G401.6 (cell line): ENCODE measurements around the gene DENND2A.
"Not testable (repeated sequence)": the region's sequence is repeated elsewhere in the genome, so short reads cannot be mapped to it uniquely, and the experiment has no call there.

Experiments
- FAIRE-seq: peaks from 2 replicates; lab custom pipeline; 2012; peaks lifted over from hg19 to GRCh38; lab: Jason Lieb, UNC

The DENND2A gene

DNA sequence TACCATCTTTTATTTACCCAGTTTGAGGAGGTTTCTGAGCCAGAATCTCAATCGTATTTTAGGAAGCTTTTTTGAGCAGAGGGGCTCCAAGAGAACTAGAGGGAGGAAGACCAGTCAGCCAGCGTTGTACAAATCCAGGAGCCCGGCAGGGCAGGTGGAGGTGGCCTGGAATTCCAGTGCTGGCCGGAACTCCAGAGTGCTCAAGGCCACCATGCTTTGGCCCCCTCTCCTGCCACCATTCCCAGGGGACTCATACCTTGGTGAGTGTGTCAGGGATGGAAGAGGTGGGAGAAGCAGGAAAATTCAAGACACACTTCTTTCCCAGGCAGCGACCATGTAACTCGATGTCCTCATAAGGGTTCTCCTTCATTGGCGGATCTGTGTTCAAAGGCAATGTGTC is 55.3 kb downstream of the DENND2A start:
- FAIRE-seq: no peak

DNA sequence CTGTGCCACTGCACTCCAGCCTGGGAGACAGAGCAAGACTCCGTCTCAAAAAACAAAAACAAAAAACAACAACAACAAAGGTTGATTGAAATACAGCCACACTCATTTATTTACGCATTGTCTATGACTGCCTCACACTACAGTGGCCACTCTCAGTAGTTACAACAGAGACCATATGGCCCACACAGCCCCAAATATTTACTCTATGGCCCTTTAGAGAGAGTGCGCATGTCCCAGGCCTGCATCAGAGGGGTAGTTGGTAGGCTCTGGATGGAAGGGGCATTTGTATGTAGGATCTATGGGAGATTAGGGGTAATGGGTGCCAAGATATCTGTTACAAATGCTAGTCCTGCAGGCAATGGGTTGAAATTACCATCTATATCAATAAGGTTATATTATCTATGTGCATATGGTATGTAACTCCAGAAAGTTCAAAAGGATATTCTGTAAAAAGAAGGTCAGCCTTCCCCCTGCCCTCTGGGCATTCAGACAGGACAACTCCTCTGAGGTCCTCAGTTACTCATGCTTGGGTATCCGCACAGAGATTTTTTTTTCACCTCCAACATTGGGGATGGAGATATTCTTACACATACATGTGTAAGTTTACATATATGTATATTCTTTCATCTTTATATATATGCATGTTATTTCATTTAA is 56.3 kb downstream of the DENND2A start:
- no peak for FAIRE-seq

DNA sequence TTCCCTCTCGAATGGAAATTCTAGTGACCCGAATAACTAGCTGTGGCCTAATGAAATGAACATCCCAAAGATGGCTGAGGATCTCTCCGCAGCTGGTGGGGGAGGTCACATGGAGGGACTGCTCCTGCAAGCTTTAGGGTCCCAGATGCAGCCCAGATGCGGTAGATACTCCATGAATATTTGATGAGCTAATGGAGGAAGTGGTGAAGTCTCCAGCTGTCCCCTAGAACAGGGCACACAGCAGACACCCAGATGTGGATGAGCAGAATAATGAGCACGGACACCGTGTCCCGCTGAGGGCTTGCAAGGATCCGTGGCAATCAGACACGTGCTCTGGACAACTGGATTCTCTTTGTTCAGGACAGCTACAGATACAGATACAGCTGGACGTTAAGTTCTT is 59.2 kb downstream of the DENND2A start:
- no peak for FAIRE-seq

DNA sequence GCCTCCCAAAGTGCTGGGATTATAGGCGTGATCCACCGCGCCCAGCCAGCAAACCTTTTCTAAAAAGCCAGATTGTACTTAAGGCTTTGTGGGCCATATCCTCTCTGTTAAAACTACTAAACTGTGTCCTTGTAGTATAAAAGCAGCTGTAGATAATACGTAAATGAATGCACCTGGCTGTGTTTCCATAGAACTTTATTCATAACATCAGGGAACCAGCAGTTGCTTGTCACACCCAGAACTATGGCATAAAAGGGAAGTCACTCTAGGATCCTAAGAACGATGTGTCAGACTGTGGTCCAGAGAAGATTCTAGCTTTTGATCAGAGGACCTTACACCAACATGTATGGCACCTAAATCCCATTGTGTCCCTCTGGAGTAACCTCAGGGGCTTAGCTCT is 63.0 kb downstream of the DENND2A start:
- FAIRE-seq: no peak

DNA sequence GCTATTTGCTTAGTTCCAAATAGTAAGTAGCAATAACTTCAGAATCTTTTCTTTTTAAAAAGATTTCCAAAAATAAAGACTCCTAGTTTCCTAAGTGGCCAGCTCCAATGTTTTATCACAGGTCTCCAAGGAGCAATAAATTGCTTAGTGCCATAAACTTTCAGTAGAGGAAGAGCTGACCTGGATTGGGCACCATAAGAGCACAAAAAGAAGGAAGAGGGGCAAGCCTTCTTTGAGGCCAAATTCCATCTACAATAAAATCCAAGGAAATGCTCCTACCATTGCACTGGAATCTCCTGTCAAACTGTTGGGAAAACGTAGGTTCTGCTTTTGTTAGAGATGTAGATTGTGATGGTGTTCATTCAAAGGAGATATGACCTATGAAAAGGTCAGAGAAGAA is 64.0 kb downstream of the DENND2A start:
- no peak for FAIRE-seq

DNA sequence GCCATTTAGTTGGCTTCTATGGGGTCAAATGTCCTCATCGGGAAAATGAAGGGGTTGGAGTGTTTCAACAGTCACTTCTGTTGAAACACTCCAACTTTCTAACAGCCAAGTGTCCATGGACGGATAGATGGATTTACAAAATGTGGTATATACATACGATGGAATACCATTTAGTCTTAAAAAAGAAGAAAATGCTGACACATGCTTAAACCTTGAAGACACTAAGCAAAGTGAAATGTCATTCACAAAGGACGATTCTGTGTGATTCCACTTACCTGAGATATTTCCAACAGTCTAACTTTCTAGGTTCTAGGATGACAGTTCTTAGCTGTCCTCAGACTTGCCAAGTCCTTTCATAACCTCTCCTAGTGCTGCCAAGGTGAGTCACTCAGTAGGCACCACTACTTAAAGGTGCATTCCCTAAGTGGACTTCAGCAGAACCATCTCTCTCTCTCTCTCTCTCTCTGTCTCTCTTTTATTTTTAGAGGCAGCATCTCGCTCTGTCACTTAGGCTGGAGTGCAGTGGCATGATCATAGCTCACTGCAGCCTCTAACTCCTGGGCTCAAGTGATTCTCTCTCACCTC is 69.0 kb downstream of the DENND2A start:
- no peak for FAIRE-seq

DNA sequence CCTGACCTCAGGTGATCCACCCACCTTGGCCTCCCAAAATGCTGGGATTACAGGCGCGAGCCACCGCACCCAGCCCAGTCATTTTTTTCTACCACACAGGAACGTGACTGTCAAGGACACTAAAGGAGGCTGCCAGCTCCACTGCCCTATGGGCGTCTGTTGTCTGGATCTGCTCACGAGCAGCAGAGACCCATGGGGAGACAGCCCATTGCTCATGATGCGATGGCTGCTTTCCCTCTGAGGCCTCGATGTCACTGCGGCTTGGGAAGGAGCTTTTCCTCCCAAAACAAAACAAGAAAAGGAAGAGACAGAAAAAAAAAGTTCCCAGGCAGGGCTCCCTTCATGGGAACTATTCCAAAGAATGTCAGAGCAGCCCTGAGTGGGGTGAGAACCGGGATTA is 70.5 kb downstream of the DENND2A start:
- no peak for FAIRE-seq

DNA sequence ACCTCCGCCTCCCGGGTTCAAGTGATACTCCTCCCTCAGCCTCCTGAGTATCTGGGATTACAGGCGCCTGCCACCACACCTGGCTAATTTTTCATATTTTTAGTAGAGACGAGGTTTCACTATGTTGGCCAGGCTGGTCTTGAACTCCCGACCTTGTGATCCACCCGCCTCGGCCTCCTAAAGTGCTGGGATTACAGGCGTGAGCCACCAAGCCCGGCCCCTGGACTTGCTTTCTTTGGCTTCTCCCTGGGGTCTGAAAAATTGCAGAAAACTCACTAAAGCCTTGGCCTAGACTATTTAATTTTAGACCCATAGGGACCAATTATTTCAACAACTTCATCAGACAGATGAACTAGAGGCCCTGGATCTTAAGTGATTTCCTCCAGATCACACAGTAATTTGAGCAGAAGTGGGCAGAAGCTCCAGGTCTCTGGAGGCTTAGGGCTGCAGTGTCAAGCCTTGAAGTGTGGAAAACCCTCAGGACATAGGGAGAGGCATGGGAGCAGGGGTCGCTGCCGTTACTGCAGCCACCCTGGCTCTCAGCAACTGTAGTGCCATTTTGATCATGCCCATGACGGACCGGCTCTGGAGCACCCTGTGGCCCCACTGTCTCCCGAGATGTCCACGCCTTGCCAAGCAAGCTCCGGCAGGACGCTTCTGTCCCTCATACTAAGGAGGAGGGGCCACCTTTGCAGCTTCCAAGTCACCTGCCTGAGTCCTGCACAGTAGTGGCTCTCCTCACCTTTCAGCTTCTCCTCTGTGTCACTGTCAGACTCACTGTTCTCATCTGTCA is 72.4 kb downstream of the DENND2A start:
- no peak for FAIRE-seq

DNA sequence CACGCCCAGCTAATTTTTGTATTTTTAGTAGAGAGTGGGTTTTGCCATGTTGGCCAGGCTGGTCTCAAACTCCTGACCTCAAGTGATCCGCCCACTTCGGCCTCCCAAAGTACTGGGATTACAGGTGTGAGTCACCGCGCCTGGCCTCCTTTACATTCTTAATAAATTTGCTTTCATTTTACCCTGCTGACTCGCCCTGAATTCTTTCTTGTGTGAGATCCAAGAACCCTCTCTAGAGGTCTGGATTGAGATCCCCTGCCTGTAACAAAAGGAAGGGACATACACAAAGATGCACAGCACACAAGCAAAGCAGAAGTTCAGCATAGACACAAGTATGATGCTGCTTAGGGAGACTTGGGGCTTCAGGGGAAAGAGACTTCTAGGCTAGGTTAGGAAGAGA is 74.4 kb downstream of the DENND2A start:
- FAIRE-seq: not testable (repeated sequence)

DNA sequence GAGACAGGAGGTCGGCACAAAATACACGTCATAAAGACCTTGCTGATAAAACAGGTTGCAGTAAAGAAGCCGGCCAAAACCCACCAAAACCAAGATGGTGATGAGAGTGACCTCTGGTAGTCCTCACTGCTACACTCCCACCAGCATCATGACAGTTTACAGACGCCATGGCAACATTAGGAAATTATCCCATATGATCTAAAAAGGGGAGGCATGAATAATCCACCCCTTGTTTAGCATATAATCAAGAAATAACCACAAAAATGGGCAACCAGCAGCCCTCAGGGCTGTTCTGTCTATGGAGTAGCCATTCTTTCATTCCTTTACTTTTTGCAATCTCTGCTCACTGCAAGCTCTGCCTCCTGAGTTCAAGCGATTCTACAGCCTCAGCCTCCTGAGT is 74.9 kb downstream of the DENND2A start:
- not testable (repeated sequence) for FAIRE-seq

DNA sequence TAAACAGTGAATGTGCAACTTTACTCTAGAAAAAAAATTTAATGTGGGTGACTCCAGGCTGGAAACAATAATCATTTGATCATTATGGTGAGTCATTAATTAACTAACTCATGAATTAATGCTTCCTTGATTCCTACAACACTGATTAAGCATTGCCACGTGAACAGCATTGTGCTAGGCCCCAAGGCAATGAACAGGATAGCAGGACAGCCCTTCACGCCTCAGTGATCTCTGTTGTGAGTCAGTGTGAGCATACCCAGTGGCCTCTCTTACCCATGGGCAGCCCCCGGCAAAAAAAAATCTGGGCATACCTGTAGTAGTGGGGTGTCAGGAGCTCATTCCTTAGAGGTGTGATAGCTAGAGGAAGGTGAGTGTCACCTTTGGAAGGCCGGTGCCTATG is 76.0 kb downstream of the DENND2A start:
- FAIRE-seq: no peak

DNA sequence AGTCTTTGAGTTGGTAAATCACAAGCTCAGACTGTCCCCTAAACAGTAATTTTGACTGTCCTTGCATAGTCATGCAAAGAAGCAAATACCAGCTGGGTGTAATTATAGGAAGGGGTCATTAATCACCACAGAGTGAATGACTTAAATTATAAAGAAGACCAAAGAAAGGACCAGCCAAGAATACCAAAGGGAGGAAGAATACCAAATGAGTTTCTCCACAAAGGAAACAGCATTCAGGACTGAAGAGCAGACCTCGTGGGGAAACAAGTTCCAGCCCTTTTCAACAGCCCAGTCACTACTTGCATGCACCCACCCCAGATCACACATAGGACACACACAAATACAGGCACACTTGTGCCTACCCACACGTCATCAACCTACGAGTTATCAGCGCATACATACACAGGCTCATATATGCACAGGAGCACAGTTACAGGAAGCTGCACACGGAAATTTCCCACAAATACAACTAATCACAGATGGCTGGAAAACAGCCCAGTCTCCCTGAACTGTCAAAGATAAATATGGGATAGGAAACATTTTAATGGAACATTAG is 77.6 kb downstream of the DENND2A start:
- no peak for FAIRE-seq

DNA sequence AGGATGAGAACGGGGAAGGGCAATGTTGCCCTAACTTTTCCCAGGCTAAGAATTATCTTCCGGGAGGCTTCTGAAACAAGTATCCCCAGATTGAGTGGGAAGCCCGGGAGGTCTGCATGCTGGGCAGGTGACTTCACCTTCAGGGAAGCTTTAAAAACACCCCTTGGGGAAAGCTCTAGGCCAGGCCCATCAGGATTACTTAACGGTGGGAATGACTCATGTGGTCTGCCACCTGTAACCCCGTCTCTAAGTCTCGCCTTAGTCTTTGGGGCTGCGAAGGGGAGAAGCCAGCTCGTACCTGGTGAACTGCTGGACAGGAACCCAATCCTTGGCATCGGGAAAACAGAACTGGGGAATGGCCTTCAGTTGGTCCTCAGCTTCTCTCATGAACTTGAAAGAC is 81.2 kb downstream of the DENND2A start:
- FAIRE-seq: no peak

DNA sequence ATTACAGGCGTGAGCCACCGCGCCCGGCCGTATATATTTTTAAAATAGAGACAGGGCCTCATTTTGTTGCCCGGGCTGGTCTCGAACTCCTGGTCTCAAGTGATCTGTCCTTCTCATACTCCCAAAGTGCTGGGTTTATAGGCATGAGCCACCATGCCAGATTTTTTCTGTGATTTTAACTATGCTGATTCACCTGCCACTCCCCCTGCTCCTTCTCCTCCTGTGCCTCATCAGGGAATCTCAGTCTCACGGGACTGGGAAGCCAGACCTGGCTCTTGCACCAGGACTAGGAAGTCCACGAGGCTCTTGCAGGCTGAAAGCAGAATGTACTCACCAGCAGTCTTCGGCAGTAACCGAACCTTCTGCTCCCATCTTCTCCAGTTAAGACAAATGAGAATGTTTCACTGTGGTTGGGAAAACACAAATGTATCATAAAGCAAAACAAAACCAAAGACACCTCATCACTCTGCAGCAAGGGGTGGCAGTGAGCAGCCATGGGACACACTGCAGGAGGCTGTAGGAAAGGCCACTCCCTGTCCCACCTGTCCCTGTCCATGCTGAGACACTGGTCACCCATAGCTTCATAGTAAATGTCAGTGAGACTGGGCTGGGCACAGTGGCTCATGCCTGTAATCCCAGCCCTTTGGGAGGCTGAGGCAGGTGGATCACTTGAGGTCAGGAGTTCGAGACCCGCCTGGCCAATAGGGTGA is 82.6 kb downstream of the DENND2A start:
- no peak for FAIRE-seq

DNA sequence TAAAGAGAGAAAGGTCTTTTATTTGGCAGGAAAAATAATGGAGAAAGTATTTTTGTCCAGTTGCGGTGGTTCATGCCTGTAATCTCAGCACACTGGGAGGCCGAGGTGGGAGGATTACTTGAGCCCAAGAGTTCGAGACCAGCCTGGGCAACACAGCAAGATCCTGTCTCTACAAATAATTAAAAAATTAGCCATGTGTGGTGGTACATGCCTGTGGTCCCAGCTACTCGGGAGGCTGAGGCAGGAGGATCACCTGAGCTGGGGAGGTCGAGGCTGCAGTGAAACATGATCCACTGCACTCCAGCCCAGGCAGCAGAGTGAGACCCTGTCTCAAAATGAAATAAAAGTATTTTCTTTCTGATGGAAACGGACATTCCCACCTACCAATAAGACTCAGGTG is 83.5 kb downstream of the DENND2A start:
- FAIRE-seq: no peak

DNA sequence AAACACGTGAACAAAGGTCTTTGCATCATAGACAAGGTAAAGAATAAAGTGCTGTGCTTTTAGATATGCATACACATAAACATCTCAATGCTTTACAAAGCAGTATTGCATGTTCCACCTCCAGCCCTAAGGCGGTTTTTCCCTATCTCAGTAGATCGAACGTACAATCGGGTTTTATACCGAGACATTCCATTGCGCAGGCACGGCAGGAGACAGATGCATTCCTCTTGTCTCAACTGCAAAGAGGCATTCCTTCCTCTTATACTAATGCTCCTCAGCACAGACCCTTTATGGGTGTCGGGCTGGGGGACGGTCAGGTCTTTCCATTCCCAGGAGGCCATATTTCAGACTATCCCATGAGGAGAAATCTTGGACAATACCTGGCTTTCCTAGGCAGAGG is 87.4 kb downstream of the DENND2A start:
- FAIRE-seq: not testable (repeated sequence)

DNA sequence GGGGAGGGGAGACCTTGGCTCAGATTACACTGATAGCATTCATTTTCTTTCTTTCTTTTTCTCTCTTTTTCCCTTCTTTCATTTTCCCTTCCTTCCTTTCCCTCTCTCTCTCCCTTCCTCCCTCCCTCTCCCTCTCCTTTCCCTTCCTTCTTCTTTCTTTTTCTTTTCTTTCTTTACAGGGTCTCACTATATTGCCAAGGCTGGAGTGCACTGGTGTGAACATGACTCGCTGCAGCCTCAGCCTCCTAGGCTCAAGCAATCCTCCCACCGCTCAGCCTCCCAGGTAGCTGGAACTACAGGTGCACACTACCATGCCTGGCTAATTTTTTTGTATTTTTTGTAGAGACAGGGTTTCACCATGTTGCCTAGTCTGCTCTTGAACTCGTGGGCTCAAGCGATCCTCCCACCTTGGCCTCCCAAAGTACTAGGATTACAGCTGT is 88.4 kb downstream of the DENND2A start:
- no peak for FAIRE-seq

DNA sequence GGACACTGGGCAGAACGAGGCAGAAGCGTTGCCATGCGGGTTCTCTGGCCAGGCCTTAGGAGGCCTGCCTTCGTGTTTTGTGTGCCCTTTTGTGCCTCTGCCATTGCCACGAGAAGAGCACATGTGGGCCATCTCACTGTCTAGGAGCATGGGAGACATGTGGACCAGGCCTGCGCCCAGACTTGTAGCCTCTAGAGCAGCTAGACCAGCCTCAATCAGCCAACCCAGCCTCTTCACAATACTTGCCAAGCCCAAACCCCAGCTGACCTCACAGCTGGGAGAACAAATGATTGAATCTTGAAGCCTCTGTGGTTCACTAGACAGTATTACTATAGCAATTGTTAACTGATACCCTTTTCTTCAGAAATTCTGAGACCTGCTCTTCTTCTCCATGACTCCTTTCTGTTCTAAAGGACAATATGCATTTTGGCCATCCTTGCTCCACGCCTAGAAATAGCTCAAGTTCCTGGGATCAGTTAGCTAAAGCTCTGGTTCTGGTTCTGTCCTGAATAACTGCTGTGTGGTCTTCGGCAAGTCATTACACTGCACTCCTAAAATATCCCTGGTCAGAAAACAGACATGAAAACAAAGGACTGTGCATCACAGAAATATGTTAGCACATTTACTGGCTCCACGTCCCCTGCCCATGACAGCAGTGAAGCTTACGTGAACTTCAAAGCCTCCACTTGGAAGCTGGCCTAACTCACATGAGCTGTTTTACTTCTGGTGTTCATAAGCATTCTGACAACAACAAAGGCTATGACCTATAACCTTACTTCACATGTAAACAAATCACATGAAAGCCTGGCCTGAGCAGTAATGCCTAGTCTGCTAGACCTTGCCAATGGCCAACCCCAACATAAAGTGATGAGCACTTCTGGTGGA is 89.0 kb downstream of the DENND2A start:
- FAIRE-seq: no peak

DNA sequence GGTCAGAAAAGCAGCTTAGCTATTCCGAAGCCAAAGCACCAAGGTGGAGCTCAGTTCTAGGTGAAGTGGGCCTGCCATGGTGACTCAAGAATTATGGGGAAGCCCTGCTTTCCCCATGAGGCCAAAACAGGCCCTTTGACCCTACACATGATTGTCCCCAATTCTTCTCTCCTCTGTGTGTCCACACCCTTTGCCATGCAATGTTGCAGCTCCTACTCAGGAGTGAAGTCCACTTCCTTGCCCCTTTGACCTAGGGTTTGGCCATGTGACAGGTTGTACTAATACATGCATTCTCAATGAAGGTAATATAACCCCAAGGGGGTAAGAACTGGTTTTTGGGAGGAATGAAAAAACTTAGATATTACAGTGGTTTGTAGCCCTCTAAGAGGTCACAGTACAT is 93.7 kb downstream of the DENND2A start:
- no peak for FAIRE-seq

DNA sequence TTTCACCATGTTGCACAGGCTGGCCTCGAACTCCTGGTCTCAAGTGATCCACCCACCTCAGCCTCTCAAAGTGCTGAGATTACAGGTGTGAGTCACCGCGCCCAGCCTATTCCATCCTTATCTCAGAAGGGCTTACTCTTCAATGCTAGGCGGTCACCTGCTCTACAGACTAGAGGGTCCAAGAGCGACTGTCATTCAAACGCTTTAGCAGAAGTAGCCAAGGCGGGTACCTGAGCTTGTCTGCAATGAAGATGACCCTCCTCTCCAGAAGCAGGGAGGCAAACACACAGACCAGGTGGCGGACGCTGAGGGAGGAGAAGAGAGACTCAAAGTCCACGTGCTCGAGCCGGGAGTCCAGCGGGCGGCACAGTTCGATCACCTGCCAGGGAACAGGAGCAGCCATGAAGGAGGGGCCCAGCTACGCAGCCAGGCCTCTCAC is 96.2 kb downstream of the DENND2A start:
- no peak for FAIRE-seq

DNA sequence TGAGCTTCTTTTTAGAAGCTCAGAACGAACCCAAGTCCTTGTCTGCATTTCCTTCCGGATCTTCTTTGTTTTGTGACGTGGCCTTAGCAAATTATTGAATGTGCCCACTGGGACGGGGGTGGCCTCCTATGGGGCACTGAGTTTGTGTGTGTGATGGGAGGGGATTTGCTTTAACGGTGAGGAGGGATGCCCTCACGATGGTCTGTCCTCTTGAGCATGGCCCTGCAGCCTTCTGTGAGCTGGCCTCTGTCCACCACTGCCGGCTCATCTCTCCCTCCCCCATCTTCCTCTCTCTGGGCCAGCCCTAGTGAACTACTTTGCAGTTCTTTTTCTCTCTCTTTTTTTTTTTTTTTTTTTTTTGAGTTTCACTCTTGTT is 98.4 kb downstream of the DENND2A start:
- FAIRE-seq: no peak
